ENCODE results near the gene SAP30L. TPM values are rescaled to one million over a fixed set of nuclear protein-coding genes. Genes with fewer than 3 reads are reported as not detected.

Gene SAP30L
- total RNA-seq, 1 experiment from 2014 or later = 45.9 TPM

DNA sequence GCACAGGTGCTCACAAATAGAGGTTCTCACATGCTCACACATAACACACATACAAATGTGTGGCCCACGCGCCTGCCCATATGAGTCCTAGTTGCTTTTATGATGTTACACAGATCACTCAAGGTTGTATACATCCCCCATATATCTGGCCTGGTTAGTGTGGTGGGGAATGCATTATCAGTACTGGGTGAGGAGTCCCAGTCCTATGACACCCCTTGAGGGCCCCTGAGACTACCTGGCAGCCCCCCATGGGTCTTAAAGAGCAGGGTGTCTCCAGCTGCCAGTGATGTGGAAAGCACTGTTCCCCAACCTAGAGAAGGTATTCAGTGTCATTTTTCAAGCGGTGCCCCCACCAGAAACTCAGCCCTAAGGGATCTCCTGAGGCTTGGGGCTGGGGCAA lies 35.0 kb downstream of the SAP30L start:
- CTCF ChIA-PET = interaction anchor here (0.6 to 2.5 kb wide), 4 partner anchors 14 to 130 kb away, joined by 3 to 11 read pairs (median 4); no protein-coding TSS in a partner anchor
- Mint-ChIP-seq H3K4me1 (ENCODE audit: insufficient read depth, unreplicated experiment) (peaks cover 4% of the 10 kb centered on the region), H3K27ac (ENCODE audit: low read depth, unreplicated experiment) (no peak overlapping the region), H3K27me3 (ENCODE audit: insufficient read depth, unreplicated experiment) (peaks cover 90% of the 10 kb centered on the region), H3K36me3 (ENCODE audit: insufficient read depth, unreplicated experiment) (no peaks in the 10 kb centered on the region), H3K9me3 (ENCODE audit: unreplicated experiment) (no peaks in the 10 kb centered on the region), H3K4me3 (ENCODE audit: unreplicated experiment) (no peak overlapping the region)
- POLR2A ChIA-PET = no interaction called here
- DNase-seq (ENCODE audit: unreplicated experiment) = no peak
- TF ChIP-seq CTCF (IDR thresholded peaks at IDR 0.05; ENCODE audit: unreplicated experiment) = no peak
- intact Hi-C loops (cut with micrococcal nuclease) = no loop called here
- no TSS peak for BruUV-seq (replicated peaks)

- Mint-ChIP-seq H3K4me1 (ENCODE audit: insufficient read depth, unreplicated experiment) (peaks cover 4% of the 10 kb centered on the region), H3K27ac (ENCODE audit: low read depth, unreplicated experiment) (no peak overlapping the region), H3K27me3 (ENCODE audit: insufficient read depth, unreplicated experiment) (peaks cover 90% of the 10 kb centered on the region), H3K9me3 (ENCODE audit: unreplicated experiment) (no peaks in the 10 kb centered on the region), H3K4me3 (ENCODE audit: unreplicated experiment) (no peak overlapping the region), H3K36me3 (ENCODE audit: insufficient read depth, unreplicated experiment) (no peaks in the 10 kb centered on the region)
- no TSS peak for BruUV-seq (replicated peaks)
- intact Hi-C loops (cut with micrococcal nuclease) = no loop called here
- CTCF ChIA-PET = interaction anchor here (0.6 to 2.5 kb wide), 6 partner anchors 14 to 420 kb away, joined by 3 to 11 read pairs (median 4); no protein-coding TSS in a partner anchor
- no peak for TF ChIP-seq CTCF (IDR thresholded peaks at IDR 0.05; ENCODE audit: unreplicated experiment)
- POLR2A ChIA-PET = interaction anchor here (0.7 kb wide), 2 partner anchors 10 to 29 kb away, joined by 3 read pairs; no protein-coding TSS in a partner anchor
- no peak for DNase-seq (ENCODE audit: unreplicated experiment)
These were observed 36.0 kb downstream of the SAP30L start for GRCh38 chr5:154481584-154482381.

DNA sequence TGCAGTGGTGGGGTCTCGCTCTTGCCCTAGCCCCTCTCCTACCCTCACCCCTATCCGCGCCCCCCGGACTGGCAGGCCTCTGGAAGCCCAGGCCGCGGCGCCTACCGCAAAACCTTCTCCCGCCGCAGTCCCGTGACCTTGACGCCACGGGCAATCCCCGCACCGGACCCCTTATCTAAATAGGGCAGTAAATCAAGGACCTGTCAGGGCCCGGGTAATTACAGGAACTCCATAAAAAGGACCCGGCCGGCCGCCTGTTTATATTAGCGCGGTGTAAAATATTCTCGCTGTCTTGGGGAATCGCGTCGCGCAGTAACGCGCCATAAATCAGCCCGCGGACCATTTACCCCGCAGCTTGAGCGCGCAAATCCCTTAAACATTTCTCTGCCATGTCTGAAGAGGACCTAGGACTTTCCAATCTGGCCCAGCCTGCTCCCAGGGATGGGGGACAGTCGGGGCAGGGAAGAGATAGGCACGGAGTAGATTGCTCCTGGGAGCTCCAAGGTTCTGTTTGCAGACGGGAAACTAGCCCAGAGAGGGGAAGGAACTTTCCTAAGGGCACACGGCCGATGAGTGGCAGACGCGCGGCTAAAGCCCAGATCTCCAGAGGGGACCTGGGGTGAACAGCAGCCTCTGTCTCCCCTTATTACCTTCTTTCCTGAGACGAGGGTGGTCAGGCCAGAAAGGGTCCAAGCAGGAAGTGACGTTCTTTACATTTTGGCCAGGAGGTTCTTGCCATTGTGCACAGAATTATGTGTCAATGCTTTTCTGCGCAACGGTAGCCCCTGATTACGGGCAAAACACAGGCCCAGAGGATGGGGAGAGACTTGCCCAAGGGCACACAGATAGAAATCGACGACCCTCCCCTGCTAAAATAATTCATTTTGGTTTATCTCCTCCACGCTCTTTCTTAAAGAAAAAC lies 37.0 kb downstream of the SAP30L start:
- no peak for DNase-seq (ENCODE audit: unreplicated experiment)
- intact Hi-C loops (cut with micrococcal nuclease) = no loop called here
- CTCF ChIA-PET = interaction anchor here (0.6 to 4.9 kb wide), 9 partner anchors 9 to 546 kb away, joined by 3 to 35 read pairs (median 4); no protein-coding TSS in a partner anchor
- Mint-ChIP-seq H3K4me3 (ENCODE audit: unreplicated experiment) (no peak overlapping the region), H3K4me1 (ENCODE audit: insufficient read depth, unreplicated experiment) (peaks cover 4% of the 10 kb centered on the region), H3K27me3 (ENCODE audit: insufficient read depth, unreplicated experiment) (peaks cover 90% of the 10 kb centered on the region), H3K36me3 (ENCODE audit: insufficient read depth, unreplicated experiment) (no peaks in the 10 kb centered on the region), H3K9me3 (ENCODE audit: unreplicated experiment) (no peaks in the 10 kb centered on the region), H3K27ac (ENCODE audit: low read depth, unreplicated experiment) (no peak overlapping the region)
- no peak for TF ChIP-seq CTCF (IDR thresholded peaks at IDR 0.05; ENCODE audit: unreplicated experiment)
- BruUV-seq (replicated peaks) = no TSS peak
- POLR2A ChIA-PET = interaction anchor here (0.7 kb wide), 2 partner anchors 9 to 28 kb away, joined by 3 read pairs; no protein-coding TSS in a partner anchor
